A549 (cell line): ENCODE data around the gene MPC1L. TPM values are rescaled to one million over a fixed set of nuclear protein-coding genes. Genes with fewer than 3 reads are reported as not detected.

Experiments
- ATAC-seq, 2 experiments: fragments of 200-7000 bp in 1 of 2; fragments of >200 bp in 1 of 2; cut with Nextera tagmentation in 1 of 2; cut with Tn5 transposase in 1 of 2; 3 replicates each; pipeline versions ENCODE4 v1.8.0 to v1.9.1; 2018 to 2020; ENCODE audit warnings: mild to moderate bottlenecking in 1 of 2, moderate library complexity in 1 of 2
- CTCF ChIA-PET: fragments of 300-600 bp; sonication (Branson Sonifier 250); formaldehyde crosslinking; extraction: SDS; loops from one replicate; lab custom pipeline; 2021; ENCODE audit warnings: antibody characterized with exemption, inconsistent platforms; lab: Yijun Ruan, JAX
- POLR2A ChIA-PET: fragments of 350-600 bp; formaldehyde crosslinking; extraction: SDS; loops from one replicate; lab custom pipeline; 2021; ENCODE audit warnings: antibody characterized with exemption, inconsistent platforms; lab: Yijun Ruan, JAX
- DNase-seq, 2 experiments: peaks; one replicate each; pipeline versions ENCODE4 v3.0.0 to v3.0.0-alpha.2; 2011 to 2016; ENCODE audit warnings: low read depth in 1 of 2, low spot score in 1 of 2
- FAIRE-seq: peaks from 2 replicates; lab custom pipeline; 2011; peaks lifted over from hg19 to GRCh38; lab: Jason Lieb, UNC
- H3K27ac ChIP-seq, 2 experiments: fragments of >200 bp; sonication (Bioruptor Twin); formaldehyde crosslinking; 3 replicates each; pipeline ENCODE4 v1.5.1; 2016 to 2017
- H3K4me1 ChIP-seq: fragments of >200 bp; sonication (Bioruptor Twin); formaldehyde crosslinking; 3 replicates; pipeline ENCODE4 v1.6.1; 2016
- H3K4me2 ChIP-seq: fragments of >200 bp; sonication (Bioruptor Twin); formaldehyde crosslinking; 3 replicates; pipeline ENCODE4 v1.6.1; 2016
- H3K4me3 ChIP-seq: fragments of >200 bp; sonication (Bioruptor Twin); formaldehyde crosslinking; 3 replicates; pipeline ENCODE4 v1.5.1; 2016
- H3K9me3 ChIP-seq: fragments of >200 bp; sonication (Bioruptor Twin); formaldehyde crosslinking; 3 replicates; pipeline ENCODE4 v1.6.1; 2016
- ATOH8 ChIP-seq: fragments of 250-450 bp; sonication (Bioruptor Pico); IDR thresholded peaks from 2 replicates; pipeline ENCODE4 v1.5.0; 2020; ENCODE audit warnings: low read depth, mild to moderate bottlenecking, moderate library complexity
- CBX8 ChIP-seq: fragments of 200-600 bp; sonication (generic); IDR thresholded peaks from 2 replicates; pipeline ENCODE4 v1.6.1; 2016
- CHD4 ChIP-seq: fragments of 200-600 bp; sonication (generic); IDR thresholded peaks from 2 replicates; pipeline ENCODE4 v1.6.1; 2016; ENCODE audit warnings: antibody characterized with exemption, mild to moderate bottlenecking, borderline replicate concordance
- EHMT2 ChIP-seq: fragments of 200-600 bp; sonication (generic); IDR thresholded peaks from 2 replicates; pipeline ENCODE4 v1.6.1; 2016; ENCODE audit warnings: antibody characterized with exemption, low read depth, mild to moderate bottlenecking, moderate library complexity
- ELK1 ChIP-seq: fragments of 150-350 bp; IDR thresholded peaks from 2 replicates; pipeline ENCODE4 v1.6.1; 2014; ENCODE audit warnings: low read depth, mild to moderate bottlenecking, low read length
- EP300 ChIP-seq, 2 experiments: fragments of >200 bp; sonication (Bioruptor Twin); formaldehyde crosslinking; IDR thresholded peaks; 2 replicates in 1 of 2; 3 replicates in 1 of 2; pipeline ENCODE4 v1.6.1; 2016 to 2017
- FOSL2 ChIP-seq, 2 experiments: fragments of 450-650 bp in 1 of 2; fragments of >200 bp in 1 of 2; sonication (Bioruptor Twin) in 1 of 2; formaldehyde crosslinking; IDR thresholded peaks; 2 replicates each; pipeline versions ENCODE4 v1.5.0 to v1.6.1; 2016 to 2020; ENCODE audit warnings: mild to moderate bottlenecking in 1 of 2, moderate library complexity in 1 of 2
- HDAC2 ChIP-seq: fragments of 200-600 bp; sonication (generic); IDR thresholded peaks from 2 replicates; pipeline ENCODE4 v1.6.1; 2016
- HMGXB4 ChIP-seq: fragments of 250-450 bp; sonication (Bioruptor Pico); IDR thresholded peaks from 2 replicates; pipeline ENCODE4 v1.5.0; 2021; ENCODE audit warnings: mild to moderate bottlenecking, moderate library complexity, borderline replicate concordance
- JUN ChIP-seq, 2 experiments: fragments of >200 bp; sonication (Bioruptor Twin); formaldehyde crosslinking; IDR thresholded peaks; 2 replicates in 1 of 2; 3 replicates in 1 of 2; pipeline ENCODE4 v1.6.1; 2016 to 2017
- KDM1A ChIP-seq: fragments of 200-600 bp; sonication (generic); IDR thresholded peaks from 2 replicates; pipeline ENCODE4 v1.6.1; 2016; ENCODE audit warnings: low read depth, mild to moderate bottlenecking
- MAFK ChIP-seq: fragments of 450-650 bp; IDR thresholded peaks from 2 replicates; pipeline ENCODE4 v1.6.1; 2014; ENCODE audit not compliant: partially characterized antibody
- MAZ ChIP-seq: fragments of 150-350 bp; IDR thresholded peaks from 2 replicates; pipeline ENCODE4 v1.6.1; 2014; ENCODE audit warnings: antibody characterized with exemption, low read depth, low read length, borderline replicate concordance
- MYC ChIP-seq: IDR thresholded peaks from 2 replicates; pipeline ENCODE4 v1.6.1; 2012; ENCODE audit warnings: mild to moderate bottlenecking, inconsistent platforms, low read length, improper control_type of control experiment, borderline replicate concordance
- NFE2L2 ChIP-seq: fragments of 150-350 bp; conservative IDR thresholded peaks from 2 replicates; pipeline ENCODE4 v1.6.1; 2014; ENCODE audit warnings: low read length
- NR3C1 ChIP-seq: fragments of >200 bp; sonication (Bioruptor Twin); formaldehyde crosslinking; IDR thresholded peaks from 3 replicates; pipeline ENCODE4 v1.6.1; 2017
- POLR2A ChIP-seq: IDR thresholded peaks from 2 replicates; pipeline ENCODE4 v1.6.1; 2012; ENCODE audit warnings: mild to moderate bottlenecking, low read length
- POLR2AphosphoS2 ChIP-seq: conservative IDR thresholded peaks from 2 replicates; pipeline ENCODE4 v1.6.1; 2012; ENCODE audit warnings: low read length, improper control_type of control experiment, inconsistent platforms
- RCOR1 ChIP-seq: fragments of 150-350 bp; IDR thresholded peaks from 2 replicates; pipeline ENCODE4 v1.6.1; 2014; ENCODE audit warnings: antibody characterized with exemption, low read length, low read depth
- RNF2 ChIP-seq: fragments of 200-600 bp; sonication (generic); IDR thresholded peaks from 2 replicates; pipeline ENCODE4 v1.6.1; 2016; ENCODE audit warnings: low read depth, mild to moderate bottlenecking, antibody characterized with exemption, moderate library complexity, borderline replicate concordance
- TFCP2L1 ChIP-seq: fragments of 250-450 bp; sonication (Bioruptor Pico); IDR thresholded peaks from 2 replicates; pipeline ENCODE4 v1.5.0; 2021; ENCODE audit warnings: mild to moderate bottlenecking
- TP53 ChIP-seq: fragments of 250-450 bp; sonication (Bioruptor Pico); IDR thresholded peaks from 2 replicates; pipeline ENCODE4 v1.5.0; 2021; ENCODE audit warnings: mild to moderate bottlenecking, moderate library complexity
- ZNF302 ChIP-seq: fragments of 250-450 bp; sonication (Bioruptor Pico); IDR thresholded peaks from 2 replicates; pipeline ENCODE4 v1.9.0; 2021; ENCODE audit warnings: inconsistent platforms, mild to moderate bottlenecking, moderate library complexity
- ZSCAN20 ChIP-seq: fragments of 250-450 bp; sonication (Bioruptor Pico); IDR thresholded peaks from 2 replicates; pipeline ENCODE4 v1.8.0; 2022; ENCODE audit warnings: mild to moderate bottlenecking, moderate library complexity
- WGBS: methylation state at CpG from one replicate; pipeline ENCODE4 v1.1.6; 2017; ENCODE audit errors: missing lambda C conversion rate; 5-methylcytosine and 5-hydroxymethylcytosine counted together
- polyA plus RNA-seq, 4 experiments: library from polyadenylated mRNA; depleted of rRNA in 3 of 4; stranded (reverse); fragments of >200 nt; fragmentation: RNase III in 1 of 4; extraction: RNeasy Plus Mini Kit Qiagen cat#74134 plus additional on column Dnase treatment in 1 of 4; gene quantifications; 2 replicates in 3 of 4; 3 replicates in 1 of 4; pipeline ENCODE4 v1.2.3, GENCODE V29; 2011 to 2017

Gene MPC1L
- polyA plus RNA-seq, 2 of the 4 experiments (the other 2 are of a cell fraction): not detected

GRCh38 chrX:40622479-40623138, 619 bp upstream of the MPC1L start:
- ChIA-PET CTCF (interaction anchor here (1.5 kb wide), 1 partner anchor 11 kb away, joined by 3 read pairs; no protein-coding TSS in a partner anchor), POLR2A (no interaction called here)
- H3K4me3 ChIP-seq: no peak overlapping the region
- WGBS: 77% methylated on average over 8 of the region's 18 CpGs
- DNase-seq: no peak
- no peaks in the 10 kb centered on the region for H3K4me1 ChIP-seq
- no peaks in the 10 kb centered on the region for H3K9me3 ChIP-seq
- FAIRE-seq: no peak
- no peak overlapping the region for H3K27ac ChIP-seq
- H3K4me2 ChIP-seq: no peak overlapping the region
- no peak for TF ChIP-seq MYC
- TF ChIP-seq NFE2L2: no peak
- no peak for TF ChIP-seq HDAC2
- no peak for TF ChIP-seq RNF2
- no peak for TF ChIP-seq TP53 (CRISPR knock-in tag)
- TF ChIP-seq CBX8: no peak
- no peak for TF ChIP-seq ZSCAN20 (CRISPR knock-in tag)
- no peak for TF ChIP-seq NR3C1
- TF ChIP-seq KDM1A: no peak
- no peak for TF ChIP-seq MAZ
- no peak for TF ChIP-seq EP300 (IDR thresholded peaks at IDR 0.05)
- TF ChIP-seq EHMT2: no peak
- no peak for TF ChIP-seq CHD4
- no peak for TF ChIP-seq POLR2A
- ATAC-seq: no peak

- POLR2A ChIA-PET: no interaction called here
- H3K4me2 ChIP-seq: no peak overlapping the region
- H3K4me3 ChIP-seq: no peak overlapping the region
- H3K4me1 ChIP-seq: no peaks in the 10 kb centered on the region
- no peak overlapping the region for H3K27ac ChIP-seq
- DNase-seq (no peak), ATAC-seq (no peak), FAIRE-seq (no peak)
- TF ChIP-seq JUN (IDR thresholded peaks at IDR 0.05) (no peak), TFCP2L1 (CRISPR knock-in tag) (no peak), ZNF302 (CRISPR knock-in tag) (no peak), FOSL2 (IDR thresholded peaks at IDR 0.05) (no peak), FOSL2 (CRISPR knock-in tag; IDR thresholded peaks at IDR 0.05) (no peak), ATOH8 (CRISPR knock-in tag) (no peak), POLR2AphosphoS2 (no peak), KDM1A (no peak), TP53 (CRISPR knock-in tag) (no peak), RCOR1 (no peak), MAFK (no peak), EP300 (IDR thresholded peaks at IDR 0.05) (no peak), HMGXB4 (CRISPR knock-in tag) (no peak), ELK1 (no peak), NFE2L2 (no peak)
- CTCF ChIA-PET: interaction anchor here (1.2 kb wide), 1 partner anchor 80 kb away, joined by 3 read pairs; no protein-coding TSS in a partner anchor
- 98% methylated on average over 30 of the region's 32 CpGs for WGBS
- no peaks in the 10 kb centered on the region for H3K9me3 ChIP-seq
Observed at GRCh38 chrX:40623665-40624064, 437 bp downstream of the MPC1L start.
